GM12874 (cell line): ENCODE data around the gene COPZ1.

Source experiments
- CTCF ChIP-seq: IDR thresholded peaks from 2 replicates; pipeline ENCODE4 v1.5.1; 2011; ENCODE audit warnings: low read depth, mild to moderate bottlenecking, control low read depth, low read length, moderate library complexity; ENCODE audit not compliant: insufficient read depth

Gene COPZ1

GRCh38 chr12:54388237-54389133 lies 63.6 kb downstream of the COPZ1 start:
- no peak for TF ChIP-seq CTCF

- TF ChIP-seq CTCF, result no peak
Observed at GRCh38 chr12:54389134-54389508, 64.2 kb downstream of the COPZ1 start.

- no peak for TF ChIP-seq CTCF
Observed at GRCh38 chr12:54389607-54390175, 64.8 kb downstream of the COPZ1 start.

- no peak for TF ChIP-seq CTCF
Observed at GRCh38 chr12:54390176-54390667, 65.3 kb downstream of the COPZ1 start.

- TF ChIP-seq CTCF, result peak; percentile 55
Observed at GRCh38 chr12:54390668-54391551, 66.0 kb downstream of the COPZ1 start.

GRCh38 chr12:54392485-54393206 lies 67.7 kb downstream of the COPZ1 start:
- no peak for TF ChIP-seq CTCF

- no peak for TF ChIP-seq CTCF
Observed at GRCh38 chr12:54393207-54393609, 68.3 kb downstream of the COPZ1 start.
